GM23338 (cell line): ENCODE data around the gene UPP2. TPM values are rescaled to one million over a fixed set of nuclear protein-coding genes. Genes with fewer than 3 reads are reported as not detected.

Experiments used
- ATAC-seq: fragments of 200-7000 bp; cut with Tn5 transposase; 3 replicates; pipeline ENCODE4 v1.9.1; 2020
- DNase-seq: peaks from one replicate; pipeline ENCODE4 v3.0.0-alpha.2; 2015; ENCODE audit warnings: low spot score
- H2AFZ ChIP-seq: fragments of 200-600 bp; sonication (generic); 2 replicates; pipeline ENCODE4 v1.8.0; 2016; ENCODE audit warnings: antibody characterized with exemption, mild to moderate bottlenecking, moderate library complexity
- H3F3A ChIP-seq: fragments of 200-600 bp; sonication (generic); replicated peaks from 2 replicates; pipeline ENCODE4 v1.8.0; 2017; ENCODE audit warnings: antibody characterized with exemption, mixed run types, low read depth
- H3K27ac ChIP-seq: fragments of 200-600 bp; sonication (generic); 2 replicates; pipeline ENCODE4 v1.6.1; 2016; ENCODE audit warnings: low read depth
- H3K27me3 ChIP-seq: fragments of 200-600 bp; sonication (generic); 2 replicates; pipeline ENCODE4 v1.8.0; 2016; ENCODE audit warnings: mild to moderate bottlenecking, mixed run types, moderate library complexity; ENCODE audit not compliant: insufficient read depth
- H3K36me3 ChIP-seq: fragments of 200-600 bp; sonication (generic); 2 replicates; pipeline ENCODE4 v1.8.0; 2016; ENCODE audit warnings: mild to moderate bottlenecking; ENCODE audit not compliant: insufficient read depth
- H3K4me1 ChIP-seq: fragments of 200-600 bp; sonication (generic); 2 replicates; pipeline ENCODE4 v1.8.0; 2016; ENCODE audit warnings: mild to moderate bottlenecking, moderate library complexity; ENCODE audit not compliant: insufficient read depth
- H3K4me2 ChIP-seq: fragments of 200-600 bp; sonication (generic); 2 replicates; pipeline ENCODE4 v1.7.1; 2017; ENCODE audit warnings: mixed run types
- H3K4me3 ChIP-seq: fragments of 200-600 bp; sonication (generic); 2 replicates; pipeline ENCODE4 v1.6.1; 2016; ENCODE audit warnings: mixed run types
- H3K79me2 ChIP-seq: fragments of 200-600 bp; sonication (generic); replicated peaks from 2 replicates; pipeline ENCODE4 v1.8.0; 2017; ENCODE audit warnings: mild to moderate bottlenecking; ENCODE audit not compliant: insufficient read depth
- H3K9me2 ChIP-seq: fragments of 200-600 bp; sonication (generic); 2 replicates; pipeline ENCODE4 v1.8.0; 2017; ENCODE audit not compliant: insufficient read depth
- H4K20me1 ChIP-seq: fragments of 200-600 bp; sonication (generic); replicated peaks from 2 replicates; pipeline ENCODE4 v1.8.0; 2017; ENCODE audit warnings: mild to moderate bottlenecking; ENCODE audit not compliant: insufficient read depth
- H3K27ac Mint-ChIP-seq: 2 replicates; pipeline ENCODE4 v1.8.0; 2020; ENCODE audit warnings: inconsistent platforms, mild to moderate bottlenecking, moderate library complexity, mixed read lengths
- H3K27me3 Mint-ChIP-seq: 3 replicates; pipeline ENCODE4 v1.8.0; 2022; ENCODE audit warnings: low read depth, mild to moderate bottlenecking, moderate library complexity, mixed read lengths, inconsistent platforms; ENCODE audit not compliant: insufficient read depth, poor library complexity
- H3K36me3 Mint-ChIP-seq: 3 replicates; pipeline ENCODE4 v1.8.0; 2021; ENCODE audit warnings: low read depth, mild to moderate bottlenecking, inconsistent platforms, moderate library complexity, mixed read lengths
- H3K4me1 Mint-ChIP-seq: 3 replicates; pipeline ENCODE4 v1.8.0; 2020; ENCODE audit warnings: mild to moderate bottlenecking, inconsistent platforms, mixed read lengths
- H3K4me3 Mint-ChIP-seq: 3 replicates; pipeline ENCODE4 v1.8.0; 2021; ENCODE audit warnings: moderate library complexity, mild to moderate bottlenecking, inconsistent platforms, mixed read lengths
- H3K9me3 Mint-ChIP-seq: 3 replicates; pipeline ENCODE4 v1.8.0; 2020; ENCODE audit warnings: moderate library complexity, mild to moderate bottlenecking, inconsistent platforms, mixed read lengths
- CREB1 ChIP-seq: fragments of 250-450 bp; sonication (Bioruptor Pico); IDR thresholded peaks from 2 replicates; pipeline ENCODE4 v1.5.0; 2020; ENCODE audit warnings: low read depth, mild to moderate bottlenecking, moderate library complexity
- EZH2 ChIP-seq: fragments of 200-600 bp; sonication (generic); IDR thresholded peaks from one replicate; pipeline ENCODE4 v1.8.0; 2017; ENCODE audit warnings: antibody characterized with exemption, mild to moderate bottlenecking, low read depth; ENCODE audit not compliant: unreplicated experiment
- EZH2phosphoT487 ChIP-seq: fragments of 200-600 bp; sonication (generic); IDR thresholded peaks from one replicate; pipeline ENCODE4 v1.8.1; 2018; ENCODE audit warnings: antibody characterized with exemption; ENCODE audit not compliant: unreplicated experiment
- JUNB ChIP-seq: IDR thresholded peaks from one replicate; pipeline ENCODE4 v1.6.1; 2016; ENCODE audit warnings: antibody characterized with exemption; ENCODE audit not compliant: unreplicated experiment
- NANOG ChIP-seq: IDR thresholded peaks from 2 replicates; pipeline ENCODE4 v1.6.1; 2016; ENCODE audit warnings: antibody characterized with exemption, borderline replicate concordance
- POLR2AphosphoS5 ChIP-seq: IDR thresholded peaks from 2 replicates; pipeline ENCODE4 v1.6.1; 2016; ENCODE audit warnings: antibody characterized with exemption, low read depth
- STAT1 ChIP-seq: IDR thresholded peaks from one replicate; pipeline ENCODE4 v1.6.1; 2016; ENCODE audit warnings: antibody characterized with exemption; ENCODE audit not compliant: unreplicated experiment
- ZNF114 ChIP-seq: fragments of 250-450 bp; sonication (Bioruptor Pico); IDR thresholded peaks from 2 replicates; pipeline ENCODE4 v1.5.0; 2020; ENCODE audit warnings: mild to moderate bottlenecking, moderate library complexity
- ZNF331 ChIP-seq: fragments of 250-450 bp; sonication (Bioruptor Pico); IDR thresholded peaks from 2 replicates; pipeline ENCODE4 v1.5.0; 2020; ENCODE audit warnings: low read depth, mild to moderate bottlenecking, moderate library complexity
- polyA plus RNA-seq: library from polyadenylated mRNA; unstranded; fragments of >200 nt; fragmentation: Nextera tagmentation; extraction: Ambion mirVana; gene quantifications from 2 replicates; pipeline ENCODE4 v1.2.1, GENCODE V29; 2016
- total RNA-seq: library from RNA; depleted of rRNA; stranded (reverse); fragments of >200 nt; shearing (Covaris generic); gene quantifications from 2 replicates; pipeline ENCODE4 v1.2.3, GENCODE V29; 2014
- TF ChIP-seq, protein P1 (sequence below): fragments of 250-450 bp; sonication (Bioruptor Pico); IDR thresholded peaks from 2 replicates; pipeline ENCODE4 v1.5.0; 2020; ENCODE audit warnings: mild to moderate bottlenecking, moderate library complexity
- TF ChIP-seq, protein P2 (sequence below), 2 experiments: fragments of 200-600 bp in 1 of 2; sonication (generic) in 1 of 2; conservative IDR thresholded peaks; 2 replicates each; pipeline versions ENCODE4 v1.5.1 to v1.6.1; 2016 to 2017; ENCODE audit warnings: antibody characterized with exemption in 2 of 2, low read depth in 2 of 2, mild to moderate bottlenecking in 2 of 2, moderate library complexity in 1 of 2

Gene UPP2
- total and polyA plus RNA-seq, 2 experiments from 2014 or later = not detected

DNA sequence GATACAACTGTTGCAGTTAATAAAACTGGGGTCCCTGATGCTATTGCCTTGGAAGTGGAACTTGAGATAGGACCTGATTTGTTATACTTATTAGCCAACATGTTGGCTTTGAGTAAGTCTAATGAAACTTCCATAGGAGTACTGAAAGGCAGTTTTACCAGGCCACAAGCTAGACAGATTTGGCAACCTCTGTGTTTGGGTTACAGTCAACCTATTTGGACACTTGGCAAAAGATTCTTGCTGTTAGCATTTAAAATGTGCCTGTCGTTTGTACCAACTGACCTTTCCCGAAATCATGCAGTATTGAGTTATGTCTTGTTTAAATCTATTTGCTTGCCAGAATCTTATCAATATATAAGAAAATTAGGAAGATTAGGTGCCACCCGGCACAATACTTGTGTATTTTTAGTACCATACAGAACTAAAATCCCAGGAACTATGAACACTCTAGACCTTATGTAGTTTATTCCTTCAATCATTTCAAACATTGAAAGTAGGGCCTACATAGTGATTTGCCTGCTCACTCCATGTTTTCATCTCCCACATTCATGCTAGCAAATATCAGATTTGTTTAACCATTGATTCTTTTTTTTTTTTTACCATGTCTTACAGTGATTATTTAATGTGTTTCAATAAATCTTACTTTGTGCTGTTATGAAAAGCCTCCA, 35.5 kb upstream of the UPP2 start:
- no peaks in the 10 kb centered on the region for H3K36me3 Mint-ChIP-seq
- no peaks in the 10 kb centered on the region for H3K4me1 ChIP-seq
- no peak overlapping the region for H2AFZ ChIP-seq
- no peak overlapping the region for H3K4me3 ChIP-seq
- H3K36me3 ChIP-seq = no peaks in the 10 kb centered on the region
- peaks cover 5% of the 10 kb centered on the region for H3K4me1 Mint-ChIP-seq
- H3K27me3 Mint-ChIP-seq = peaks cover 2% of the 10 kb centered on the region
- H3F3A ChIP-seq = no peaks in the 10 kb centered on the region
- DNase-seq (no peak), ATAC-seq (no peak)
- no peaks in the 10 kb centered on the region for H4K20me1 ChIP-seq
- TF ChIP-seq STAT1 (no peak), EZH2phosphoT487 (no peak), ZNF331 (CRISPR knock-in tag) (no peak), EZH2 (no peak), JUNB (no peak), CREB1 (CRISPR knock-in tag) (no peak), POLR2AphosphoS5 (no peak), NANOG (no peak), ZNF114 (CRISPR knock-in tag) (no peak)
- TF ChIP-seq, protein P1, sequence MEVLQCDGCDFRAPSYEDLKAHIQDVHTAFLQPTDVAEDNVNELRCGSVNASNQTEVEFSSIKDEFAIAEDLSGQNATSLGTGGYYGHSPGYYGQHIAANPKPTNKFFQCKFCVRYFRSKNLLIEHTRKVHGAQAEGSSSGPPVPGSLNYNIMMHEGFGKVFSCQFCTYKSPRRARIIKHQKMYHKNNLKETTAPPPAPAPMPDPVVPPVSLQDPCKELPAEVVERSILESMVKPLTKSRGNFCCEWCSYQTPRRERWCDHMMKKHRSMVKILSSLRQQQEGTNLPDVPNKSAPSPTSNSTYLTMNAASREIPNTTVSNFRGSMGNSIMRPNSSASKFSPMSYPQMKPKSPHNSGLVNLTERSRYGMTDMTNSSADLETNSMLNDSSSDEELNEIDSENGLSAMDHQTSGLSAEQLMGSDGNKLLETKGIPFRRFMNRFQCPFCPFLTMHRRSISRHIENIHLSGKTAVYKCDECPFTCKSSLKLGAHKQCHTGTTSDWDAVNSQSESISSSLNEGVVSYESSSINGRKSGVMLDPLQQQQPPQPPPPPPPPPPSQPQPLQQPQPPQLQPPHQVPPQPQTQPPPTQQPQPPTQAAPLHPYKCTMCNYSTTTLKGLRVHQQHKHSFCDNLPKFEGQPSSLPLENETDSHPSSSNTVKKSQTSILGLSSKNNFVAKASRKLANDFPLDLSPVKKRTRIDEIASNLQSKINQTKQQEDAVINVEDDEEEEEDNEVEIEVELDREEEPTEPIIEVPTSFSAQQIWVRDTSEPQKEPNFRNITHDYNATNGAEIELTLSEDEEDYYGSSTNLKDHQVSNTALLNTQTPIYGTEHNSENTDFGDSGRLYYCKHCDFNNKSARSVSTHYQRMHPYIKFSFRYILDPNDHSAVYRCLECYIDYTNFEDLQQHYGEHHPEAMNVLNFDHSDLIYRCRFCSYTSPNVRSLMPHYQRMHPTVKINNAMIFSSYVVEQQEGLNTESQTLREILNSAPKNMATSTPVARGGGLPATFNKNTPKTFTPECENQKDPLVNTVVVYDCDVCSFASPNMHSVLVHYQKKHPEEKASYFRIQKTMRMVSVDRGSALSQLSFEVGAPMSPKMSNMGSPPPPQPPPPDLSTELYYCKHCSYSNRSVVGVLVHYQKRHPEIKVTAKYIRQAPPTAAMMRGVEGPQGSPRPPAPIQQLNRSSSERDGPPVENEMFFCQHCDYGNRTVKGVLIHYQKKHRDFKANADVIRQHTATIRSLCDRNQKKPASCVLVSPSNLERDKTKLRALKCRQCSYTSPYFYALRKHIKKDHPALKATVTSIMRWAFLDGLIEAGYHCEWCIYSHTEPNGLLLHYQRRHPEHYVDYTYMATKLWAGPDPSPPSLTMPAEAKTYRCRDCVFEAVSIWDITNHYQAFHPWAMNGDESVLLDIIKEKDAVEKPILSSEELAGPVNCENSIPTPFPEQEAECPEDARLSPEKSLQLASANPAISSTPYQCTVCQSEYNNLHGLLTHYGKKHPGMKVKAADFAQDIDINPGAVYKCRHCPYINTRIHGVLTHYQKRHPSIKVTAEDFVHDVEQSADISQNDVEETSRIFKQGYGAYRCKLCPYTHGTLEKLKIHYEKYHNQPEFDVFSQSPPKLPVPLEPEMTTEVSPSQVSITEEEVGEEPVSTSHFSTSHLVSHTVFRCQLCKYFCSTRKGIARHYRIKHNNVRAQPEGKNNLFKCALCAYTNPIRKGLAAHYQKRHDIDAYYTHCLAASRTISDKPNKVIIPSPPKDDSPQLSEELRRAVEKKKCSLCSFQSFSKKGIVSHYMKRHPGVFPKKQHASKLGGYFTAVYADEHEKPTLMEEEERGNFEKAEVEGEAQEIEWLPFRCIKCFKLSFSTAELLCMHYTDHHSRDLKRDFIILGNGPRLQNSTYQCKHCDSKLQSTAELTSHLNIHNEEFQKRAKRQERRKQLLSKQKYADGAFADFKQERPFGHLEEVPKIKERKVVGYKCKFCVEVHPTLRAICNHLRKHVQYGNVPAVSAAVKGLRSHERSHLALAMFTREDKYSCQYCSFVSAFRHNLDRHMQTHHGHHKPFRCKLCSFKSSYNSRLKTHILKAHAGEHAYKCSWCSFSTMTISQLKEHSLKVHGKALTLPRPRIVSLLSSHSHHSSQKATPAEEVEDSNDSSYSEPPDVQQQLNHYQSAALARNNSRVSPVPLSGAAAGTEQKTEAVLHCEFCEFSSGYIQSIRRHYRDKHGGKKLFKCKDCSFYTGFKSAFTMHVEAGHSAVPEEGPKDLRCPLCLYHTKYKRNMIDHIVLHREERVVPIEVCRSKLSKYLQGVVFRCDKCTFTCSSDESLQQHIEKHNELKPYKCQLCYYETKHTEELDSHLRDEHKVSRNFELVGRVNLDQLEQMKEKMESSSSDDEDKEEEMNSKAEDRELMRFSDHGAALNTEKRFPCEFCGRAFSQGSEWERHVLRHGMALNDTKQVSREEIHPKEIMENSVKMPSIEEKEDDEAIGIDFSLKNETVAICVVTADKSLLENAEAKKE (CRISPR knock-in tag) = no peak
- TF ChIP-seq, protein P2, sequence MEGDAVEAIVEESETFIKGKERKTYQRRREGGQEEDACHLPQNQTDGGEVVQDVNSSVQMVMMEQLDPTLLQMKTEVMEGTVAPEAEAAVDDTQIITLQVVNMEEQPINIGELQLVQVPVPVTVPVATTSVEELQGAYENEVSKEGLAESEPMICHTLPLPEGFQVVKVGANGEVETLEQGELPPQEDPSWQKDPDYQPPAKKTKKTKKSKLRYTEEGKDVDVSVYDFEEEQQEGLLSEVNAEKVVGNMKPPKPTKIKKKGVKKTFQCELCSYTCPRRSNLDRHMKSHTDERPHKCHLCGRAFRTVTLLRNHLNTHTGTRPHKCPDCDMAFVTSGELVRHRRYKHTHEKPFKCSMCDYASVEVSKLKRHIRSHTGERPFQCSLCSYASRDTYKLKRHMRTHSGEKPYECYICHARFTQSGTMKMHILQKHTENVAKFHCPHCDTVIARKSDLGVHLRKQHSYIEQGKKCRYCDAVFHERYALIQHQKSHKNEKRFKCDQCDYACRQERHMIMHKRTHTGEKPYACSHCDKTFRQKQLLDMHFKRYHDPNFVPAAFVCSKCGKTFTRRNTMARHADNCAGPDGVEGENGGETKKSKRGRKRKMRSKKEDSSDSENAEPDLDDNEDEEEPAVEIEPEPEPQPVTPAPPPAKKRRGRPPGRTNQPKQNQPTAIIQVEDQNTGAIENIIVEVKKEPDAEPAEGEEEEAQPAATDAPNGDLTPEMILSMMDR (conservative IDR thresholded peaks at IDR 0.05; ENCODE audit: low read depth in 2 of 2) = no peak
- no peak overlapping the region for H3K4me2 ChIP-seq
- no peak overlapping the region for H3K4me3 Mint-ChIP-seq
- H3K9me3 Mint-ChIP-seq = peaks cover 2% of the 10 kb centered on the region; the same call in 1 of the 3 replicates
- no peak overlapping the region for H3K27ac ChIP-seq
- H3K79me2 ChIP-seq = no peaks in the 10 kb centered on the region
- no peaks in the 10 kb centered on the region for H3K27me3 ChIP-seq
- H3K27ac Mint-ChIP-seq = no peak overlapping the region
- H3K9me2 ChIP-seq = no peaks in the 10 kb centered on the region
